Upper lobe of left lung (tissue), 4 donors: ENCODE results near the gene LYPD6.

Experiments
- EP300 ChIP-seq, 4 donors: sonication (generic); formaldehyde crosslinking; IDR thresholded peaks; one replicate each; pipeline ENCODE4 v1.5.1; 2017; ENCODE audit warnings: antibody characterized with exemption in 4 of 4, control low read depth in 2 of 4
- POLR2A ChIP-seq, 4 donors: fragments of 450-650 bp; IDR thresholded peaks; one replicate each; pipeline ENCODE4 v1.5.1; 2016 to 2017; ENCODE audit warnings: antibody characterized with exemption in 4 of 4, mild to moderate bottlenecking in 2 of 4
- POLR2AphosphoS5 ChIP-seq, 2 donors: sonication (generic); formaldehyde crosslinking; IDR thresholded peaks; one replicate each; pipeline ENCODE4 v1.5.1; 2017; ENCODE audit warnings: antibody characterized with exemption in 2 of 2
- TF ChIP-seq, protein P1 (sequence below), 6 experiments: fragments of 450-650 bp in 4 of 6; fragments of 200-600 bp in 2 of 6; sonication (generic) in 2 of 6; IDR thresholded peaks; one replicate each; pipeline ENCODE4 v1.5.1; 2016 to 2019; ENCODE audit warnings: antibody characterized with exemption in 6 of 6

DNA sequence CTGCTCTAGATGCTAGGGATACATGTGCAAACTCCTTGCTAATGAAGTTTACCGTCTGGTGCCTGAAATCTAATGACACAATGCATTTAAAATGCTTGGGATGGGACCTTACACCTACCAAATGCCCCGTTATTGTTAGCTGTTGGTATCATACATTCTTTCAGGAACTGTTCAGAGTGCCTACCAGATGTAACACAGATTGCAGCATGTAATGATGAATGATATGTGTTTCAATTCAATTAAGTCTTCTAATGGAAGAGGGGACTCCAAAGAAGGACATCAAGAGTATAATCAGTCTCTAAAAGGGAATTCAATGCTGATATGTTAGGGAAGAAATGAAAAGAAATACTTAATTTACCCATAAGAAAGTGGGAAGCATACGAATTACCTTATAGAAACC lies 3.2 kb downstream of the LYPD6 start:
- TF ChIP-seq, protein P1, sequence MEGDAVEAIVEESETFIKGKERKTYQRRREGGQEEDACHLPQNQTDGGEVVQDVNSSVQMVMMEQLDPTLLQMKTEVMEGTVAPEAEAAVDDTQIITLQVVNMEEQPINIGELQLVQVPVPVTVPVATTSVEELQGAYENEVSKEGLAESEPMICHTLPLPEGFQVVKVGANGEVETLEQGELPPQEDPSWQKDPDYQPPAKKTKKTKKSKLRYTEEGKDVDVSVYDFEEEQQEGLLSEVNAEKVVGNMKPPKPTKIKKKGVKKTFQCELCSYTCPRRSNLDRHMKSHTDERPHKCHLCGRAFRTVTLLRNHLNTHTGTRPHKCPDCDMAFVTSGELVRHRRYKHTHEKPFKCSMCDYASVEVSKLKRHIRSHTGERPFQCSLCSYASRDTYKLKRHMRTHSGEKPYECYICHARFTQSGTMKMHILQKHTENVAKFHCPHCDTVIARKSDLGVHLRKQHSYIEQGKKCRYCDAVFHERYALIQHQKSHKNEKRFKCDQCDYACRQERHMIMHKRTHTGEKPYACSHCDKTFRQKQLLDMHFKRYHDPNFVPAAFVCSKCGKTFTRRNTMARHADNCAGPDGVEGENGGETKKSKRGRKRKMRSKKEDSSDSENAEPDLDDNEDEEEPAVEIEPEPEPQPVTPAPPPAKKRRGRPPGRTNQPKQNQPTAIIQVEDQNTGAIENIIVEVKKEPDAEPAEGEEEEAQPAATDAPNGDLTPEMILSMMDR (IDR thresholded peaks at IDR 0.05): no peak
- TF ChIP-seq POLR2A (IDR thresholded peaks at IDR 0.05) (no peak), POLR2AphosphoS5 (IDR thresholded peaks at IDR 0.05) (no peak), EP300 (IDR thresholded peaks at IDR 0.05) (no peak)
